ENCODE results near the gene FRRS1L. TPM values are rescaled to one million over a fixed set of nuclear protein-coding genes. Genes with fewer than 3 reads are reported as not detected.

The FRRS1L gene
- total and polyA plus RNA-seq, 2 of the 4 experiments (the other 2 are of a cell fraction), result under 0.01 to 0.05 TPM

DNA sequence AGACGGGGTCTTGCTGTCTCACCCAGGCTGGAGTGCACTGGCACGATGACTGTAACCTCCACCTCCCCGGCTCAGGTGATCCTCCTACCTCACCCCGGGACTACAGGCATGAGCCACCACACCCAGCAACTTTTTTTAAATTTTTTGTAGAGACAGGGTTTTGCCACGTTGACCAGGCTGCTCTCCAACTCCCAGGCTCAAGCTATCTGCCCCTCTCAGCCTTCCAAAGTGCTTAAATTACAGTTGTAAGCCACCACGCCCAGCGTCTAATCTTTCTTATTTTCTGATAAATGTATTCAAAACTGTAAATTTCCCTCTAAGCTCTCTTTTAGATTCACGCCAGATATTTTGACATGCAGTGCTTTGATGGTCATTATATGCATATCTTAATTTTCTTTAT is 10.3 kb downstream of the FRRS1L start:
- H2BK20ac ChIP-seq (ENCODE audit: low read depth, low read length), result no peak overlapping the region
- TF ChIP-seq POLR2A (IDR thresholded peaks at IDR 0.05; ENCODE audit: low read depth, low read length) (no peak), CHD1 (IDR thresholded peaks at IDR 0.05; ENCODE audit: low read depth, low read length) (no peak), BHLHE40 (IDR thresholded peaks at IDR 0.05; ENCODE audit: low read depth, low read length) (no peak)
- no peak overlapping the region for H3K4me2 ChIP-seq (ENCODE audit: low read depth, low read length)
- no peak overlapping the region for H2BK15ac ChIP-seq (ENCODE audit: low read depth, low read length)
- peaks cover 7% of the 10 kb centered on the region for H3K9me3 ChIP-seq (ENCODE audit: control insufficient read depth, insufficient read depth, low read length)
- WGBS, 2 experiments (ENCODE audit: extremely low coverage in 2 of 2, insufficient read length in 1 of 2), result no CpG with 5 or more reads among the region's 8 CpGs
- H3K56ac ChIP-seq (ENCODE audit: extremely low read depth, insufficient read depth, low read length), result no peak overlapping the region
- H2BK5ac ChIP-seq (ENCODE audit: low read depth, low read length, poor library complexity, severe bottlenecking), result no peak overlapping the region
- peaks cover 6% of the 10 kb centered on the region for H3K27me3 ChIP-seq (ENCODE audit: control insufficient read depth, insufficient read depth, low read length)
- H2AK5ac ChIP-seq (ENCODE audit: low read depth, low read length), result no peak overlapping the region
- no peak overlapping the region for H3K9ac ChIP-seq (ENCODE audit: low read depth, low read length)
- dilution Hi-C loops (cut with HindIII; ENCODE audit: low sequenced_read_pairs, unreplicated experiment) (no loop called here), intact Hi-C loops (cut with micrococcal nuclease) (no loop called here), in situ Hi-C loops (cut with MboI; ENCODE audit: low sequenced_read_pairs) (no loop called here)
- H3K27ac ChIP-seq (ENCODE audit: insufficient read depth, low read length), result no peak overlapping the region
- no peak overlapping the region for H3K18ac ChIP-seq (ENCODE audit: low read depth, low read length)
- no peak overlapping the region for H4K5ac ChIP-seq (ENCODE audit: low read depth, low read length)
- H2AFZ ChIP-seq (replicated peaks; ENCODE audit: low read length, poor library complexity), result no peak overlapping the region
- no peak overlapping the region for H4K8ac ChIP-seq (ENCODE audit: low read depth in 2 of 2, low read length in 2 of 2)
- no peaks in the 10 kb centered on the region for H3K36me3 ChIP-seq (ENCODE audit: control insufficient read depth, insufficient read depth, low read length)
- DNase-seq (no peak), ATAC-seq (ENCODE audit: low read depth) (no peak)
- no TSS peak for BruUV-seq (replicated peaks)
- H4K20me1 ChIP-seq (ENCODE audit: insufficient read depth, low read length), result no peaks in the 10 kb centered on the region
- no peak overlapping the region for H3K4ac ChIP-seq (ENCODE audit: low read depth, low read length)
- POLR2A ChIA-PET (ENCODE audit: unreplicated experiment), result no interaction called here
- no peak overlapping the region for H3K23ac ChIP-seq (ENCODE audit: low read depth, low read length)
- H2BK120ac ChIP-seq (ENCODE audit: low read depth, low read length), result no peak overlapping the region
- no peaks in the 10 kb centered on the region for H3K4me1 ChIP-seq (ENCODE audit: control insufficient read depth, insufficient read depth, low read length)
- no peak overlapping the region for H3K4me3 ChIP-seq (ENCODE audit: insufficient read depth, low read depth, low read length)
- no peak overlapping the region for H2AK9ac ChIP-seq (replicated peaks; ENCODE audit: low read depth, low read length, poor library complexity)
- CTCF ChIA-PET, result no interaction called here
- no peaks in the 10 kb centered on the region for H3K79me1 ChIP-seq (ENCODE audit: low read depth in 1 of 2, low read length in 2 of 2)
- H4K91ac ChIP-seq (ENCODE audit: insufficient read depth, low read depth, low read length), result no peak overlapping the region
- no peaks in the 10 kb centered on the region for H3K9me1 ChIP-seq (ENCODE audit: insufficient read depth, low read length)
- H3K14ac ChIP-seq (replicated peaks; ENCODE audit: low read depth, low read length), result no peak overlapping the region

All from IMR-90 (cell line).